ENCODE results near the gene CRNKL1. TPM values are rescaled to one million over a fixed set of nuclear protein-coding genes. Genes with fewer than 3 reads are reported as not detected.

The CRNKL1 gene
- polyA plus RNA-seq, 1 donor (not counting 4 experiments of a cell fraction or from before 2014, with no cell fraction given): 11.0 TPM

DNA sequence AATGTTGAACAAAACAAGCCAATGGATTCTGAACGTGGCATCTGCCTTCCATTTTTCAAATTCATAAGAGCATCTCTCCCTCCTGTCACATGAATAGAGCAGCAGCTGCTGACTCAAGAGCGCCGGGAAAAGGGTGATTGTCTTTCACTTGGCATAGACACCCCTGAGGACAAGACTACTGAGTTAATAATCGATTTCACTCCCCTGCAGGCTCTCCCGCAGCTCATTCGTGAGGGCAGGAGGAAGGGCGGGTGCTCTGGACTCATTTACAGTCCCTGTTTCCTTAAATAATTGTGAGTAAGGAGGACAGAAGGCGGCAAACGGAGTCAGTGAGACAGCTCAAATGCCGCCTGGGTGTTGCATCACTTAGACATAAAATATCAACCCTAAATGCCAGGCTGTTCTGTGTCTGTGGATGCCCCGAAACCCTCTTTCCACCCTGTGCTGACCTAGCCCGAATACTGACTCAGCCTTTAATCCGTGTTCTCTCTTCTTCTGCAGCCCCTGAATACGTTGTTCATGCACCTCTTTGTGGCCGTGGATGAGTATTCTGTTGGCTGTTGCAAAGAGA lies 21.6 kb upstream of the CRNKL1 start:
- FAIRE-seq (no peak), DNase-seq (ENCODE audit: low read depth, low spot score) (no peak)
- Histone ChIP-seq H3K4me3 (ENCODE audit: control insufficient read depth in 2 of 3, extremely low read depth in 1 of 3, insufficient read depth in 2 of 3, low read depth in 1 of 3, low read length in 3 of 3) (no peak overlapping the region), H3K4me2 (ENCODE audit: control insufficient read depth, extremely low read depth, insufficient read depth, low read depth, low read length) (no peak overlapping the region), H3K27me3 (ENCODE audit: control insufficient read depth, extremely low read depth, insufficient read depth, low read length) (peaks cover 4% of the 10 kb centered on the region), H3K9ac (ENCODE audit: control insufficient read depth, extremely low read depth, insufficient read depth, low read length) (no peak overlapping the region), H2AFZ (ENCODE audit: control insufficient read depth, low read length) (no peak overlapping the region), H3K4me1 (ENCODE audit: control insufficient read depth, extremely low read depth, insufficient read depth, low read length) (no peaks in the 10 kb centered on the region), H3K9me1 (ENCODE audit: control insufficient read depth, extremely low read depth, insufficient read depth, low read length) (no peaks in the 10 kb centered on the region), H3K36me3 (ENCODE audit: control insufficient read depth in 2 of 2, extremely low read depth in 1 of 2, insufficient read depth in 2 of 2, low read length in 2 of 2) (no peaks in the 10 kb centered on the region), H3K27ac (ENCODE audit: control insufficient read depth, insufficient read depth, low read length) (no peak overlapping the region), H4K20me1 (ENCODE audit: control insufficient read depth, extremely low read depth, insufficient read depth, low read length) (no peaks in the 10 kb centered on the region), H3K9me3 (ENCODE audit: control insufficient read depth, low read depth, low read length) (no peaks in the 10 kb centered on the region), H3K79me2 (ENCODE audit: control insufficient read depth, insufficient read depth, low read length) (no peaks in the 10 kb centered on the region)
- dilution Hi-C loops (cut with MboI; ENCODE audit: extremely low pct_ligation_motif_present, low sequenced_read_pairs): no loop called here
- TF ChIP-seq EZH2 (IDR thresholded peaks at IDR 0.05; ENCODE audit: low read length): no peak
- TF ChIP-seq, protein P1, sequence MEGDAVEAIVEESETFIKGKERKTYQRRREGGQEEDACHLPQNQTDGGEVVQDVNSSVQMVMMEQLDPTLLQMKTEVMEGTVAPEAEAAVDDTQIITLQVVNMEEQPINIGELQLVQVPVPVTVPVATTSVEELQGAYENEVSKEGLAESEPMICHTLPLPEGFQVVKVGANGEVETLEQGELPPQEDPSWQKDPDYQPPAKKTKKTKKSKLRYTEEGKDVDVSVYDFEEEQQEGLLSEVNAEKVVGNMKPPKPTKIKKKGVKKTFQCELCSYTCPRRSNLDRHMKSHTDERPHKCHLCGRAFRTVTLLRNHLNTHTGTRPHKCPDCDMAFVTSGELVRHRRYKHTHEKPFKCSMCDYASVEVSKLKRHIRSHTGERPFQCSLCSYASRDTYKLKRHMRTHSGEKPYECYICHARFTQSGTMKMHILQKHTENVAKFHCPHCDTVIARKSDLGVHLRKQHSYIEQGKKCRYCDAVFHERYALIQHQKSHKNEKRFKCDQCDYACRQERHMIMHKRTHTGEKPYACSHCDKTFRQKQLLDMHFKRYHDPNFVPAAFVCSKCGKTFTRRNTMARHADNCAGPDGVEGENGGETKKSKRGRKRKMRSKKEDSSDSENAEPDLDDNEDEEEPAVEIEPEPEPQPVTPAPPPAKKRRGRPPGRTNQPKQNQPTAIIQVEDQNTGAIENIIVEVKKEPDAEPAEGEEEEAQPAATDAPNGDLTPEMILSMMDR (optimal IDR thresholded peaks at IDR 0.05 in 1 of 3, IDR thresholded peaks at IDR 0.05 in 1 of 3, conservative IDR thresholded peaks at IDR 0.05 in 1 of 3; ENCODE audit: extremely low read depth in 1 of 3, insufficient read depth in 2 of 3, low read length in 3 of 3): no peak

DNA sequence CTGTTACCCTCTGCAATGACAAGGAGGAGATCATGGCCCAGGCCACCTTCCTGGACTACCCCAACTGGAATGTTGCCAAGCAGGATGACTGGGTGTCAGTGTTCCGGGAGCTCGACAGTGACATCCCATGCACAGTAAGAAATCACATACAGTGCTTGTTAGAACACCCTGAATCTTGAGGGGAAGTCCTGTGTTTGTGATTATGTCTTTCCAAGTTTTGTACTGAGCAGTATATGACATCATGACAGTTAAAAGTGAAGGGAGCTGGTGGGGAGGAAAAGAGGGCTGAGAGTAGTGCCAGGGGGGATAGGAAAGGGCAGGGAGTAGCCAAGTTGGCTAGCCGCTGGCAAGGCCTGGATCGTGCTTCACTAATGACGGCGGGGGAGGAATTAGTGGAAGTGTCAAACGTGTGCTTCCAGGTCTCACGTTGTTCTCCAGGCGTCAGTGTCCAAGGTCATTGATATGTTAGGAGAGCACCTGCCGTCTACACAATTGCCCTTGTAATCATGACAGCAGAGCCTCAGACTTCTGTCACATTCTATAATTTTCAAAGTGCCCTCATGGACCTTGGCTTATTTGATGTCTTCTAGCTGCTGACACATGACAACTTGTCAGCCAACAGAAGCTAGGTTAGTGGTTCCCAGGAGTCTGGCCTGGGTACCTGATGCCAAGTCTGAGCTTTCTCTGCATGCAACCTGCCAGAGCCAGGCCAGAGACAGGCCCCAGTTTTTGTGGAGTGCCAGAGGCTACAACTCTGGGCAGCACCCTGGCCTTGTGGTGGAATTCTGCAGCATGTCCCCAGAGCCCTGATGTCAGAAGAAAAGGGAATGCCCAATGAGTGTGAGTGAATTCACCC lies 18.8 kb upstream of the CRNKL1 start:
- H3K4me1 ChIP-seq (ENCODE audit: control insufficient read depth, extremely low read depth, insufficient read depth, low read length): no peaks in the 10 kb centered on the region
- H3K27me3 ChIP-seq (ENCODE audit: control insufficient read depth, extremely low read depth, insufficient read depth, low read length): peaks cover 4% of the 10 kb centered on the region
- H3K4me2 ChIP-seq (ENCODE audit: control insufficient read depth, extremely low read depth, insufficient read depth, low read depth, low read length): no peak overlapping the region
- TF ChIP-seq, protein P1 (optimal IDR thresholded peaks at IDR 0.05 in 1 of 3, IDR thresholded peaks at IDR 0.05 in 1 of 3, conservative IDR thresholded peaks at IDR 0.05 in 1 of 3; ENCODE audit: extremely low read depth in 1 of 3, insufficient read depth in 2 of 3, low read length in 3 of 3): no peak
- no peak for TF ChIP-seq EZH2 (IDR thresholded peaks at IDR 0.05; ENCODE audit: low read length)
- no peak overlapping the region for H3K4me3 ChIP-seq (ENCODE audit: control insufficient read depth in 2 of 3, extremely low read depth in 1 of 3, insufficient read depth in 2 of 3, low read depth in 1 of 3, low read length in 3 of 3)
- no peaks in the 10 kb centered on the region for H3K9me1 ChIP-seq (ENCODE audit: control insufficient read depth, extremely low read depth, insufficient read depth, low read length)
- no peaks in the 10 kb centered on the region for H4K20me1 ChIP-seq (ENCODE audit: control insufficient read depth, extremely low read depth, insufficient read depth, low read length)
- FAIRE-seq (no peak), DNase-seq (ENCODE audit: low read depth, low spot score) (no peak)
- dilution Hi-C loops (cut with MboI; ENCODE audit: extremely low pct_ligation_motif_present, low sequenced_read_pairs): no loop called here
- H2AFZ ChIP-seq (ENCODE audit: control insufficient read depth, low read length): no peak overlapping the region
- no peaks in the 10 kb centered on the region for H3K36me3 ChIP-seq (ENCODE audit: control insufficient read depth in 2 of 2, extremely low read depth in 1 of 2, insufficient read depth in 2 of 2, low read length in 2 of 2)
- H3K9ac ChIP-seq (ENCODE audit: control insufficient read depth, extremely low read depth, insufficient read depth, low read length): no peak overlapping the region
- H3K9me3 ChIP-seq (ENCODE audit: control insufficient read depth, low read depth, low read length): no peaks in the 10 kb centered on the region
- no peak overlapping the region for H3K27ac ChIP-seq (ENCODE audit: control insufficient read depth, insufficient read depth, low read length)
- no peaks in the 10 kb centered on the region for H3K79me2 ChIP-seq (ENCODE audit: control insufficient read depth, insufficient read depth, low read length)

Data from keratinocyte (primary cell).